Gastroesophageal sphincter (tissue), 3 donors: ENCODE measurements around the gene PCTP.

ENCODE experiments used
- CTCF ChIP-seq, 4 experiments: fragments of 200-600 bp in 2 of 4; fragments of 450-650 bp in 2 of 4; sonication (generic) in 1 of 4; IDR thresholded peaks; one replicate each; pipeline ENCODE4 v1.5.1; 2017 to 2019; ENCODE audit warnings: antibody characterized with exemption in 4 of 4, mild to moderate bottlenecking in 2 of 4, moderate library complexity in 2 of 4
- EP300 ChIP-seq: sonication (generic); formaldehyde crosslinking; IDR thresholded peaks from one replicate; pipeline ENCODE4 v1.6.1; 2017; ENCODE audit warnings: antibody characterized with exemption, mild to moderate bottlenecking
- POLR2A ChIP-seq, 2 donors: fragments of 450-650 bp; IDR thresholded peaks; one replicate each; pipeline ENCODE4 v1.6.1; 2017; ENCODE audit warnings: antibody characterized with exemption in 2 of 2, mild to moderate bottlenecking in 2 of 2, moderate library complexity in 1 of 2
- POLR2AphosphoS5 ChIP-seq: sonication (generic); formaldehyde crosslinking; IDR thresholded peaks from one replicate; pipeline ENCODE4 v1.6.1; 2017; ENCODE audit warnings: antibody characterized with exemption

DNA sequence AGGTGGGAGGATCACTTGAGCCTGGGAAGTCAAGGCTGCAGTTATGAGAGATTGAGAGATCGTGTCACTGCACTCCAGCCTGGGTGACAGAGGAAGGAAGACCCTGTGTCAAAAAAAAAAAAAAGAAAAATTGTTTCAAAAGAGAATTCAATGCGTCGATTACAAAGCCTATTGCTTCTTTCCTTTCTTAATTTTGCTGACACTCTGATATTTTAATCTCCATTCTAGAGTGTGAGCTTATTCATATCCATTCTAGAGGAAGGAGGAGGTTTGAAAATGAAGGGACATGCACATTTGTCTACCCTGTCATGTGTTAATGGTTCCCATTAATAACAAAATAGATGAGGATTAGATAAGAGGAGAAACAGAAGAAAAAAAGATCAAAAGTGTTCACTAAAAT lies 63.1 kb downstream of the PCTP start:
- TF ChIP-seq CTCF (IDR thresholded peaks at IDR 0.05) (no peak), POLR2AphosphoS5 (no peak), POLR2A (IDR thresholded peaks at IDR 0.05) (no peak), EP300 (no peak)
